Neutrophil (primary cell): ENCODE measurements around the gene PTPRD.

Source experiments
- H3K27ac ChIP-seq: fragments of 200-600 bp; sonication (generic); 2 replicates; pipeline ENCODE4 v1.5.1; 2016; ENCODE audit warnings: mild to moderate bottlenecking, moderate library complexity
- H3K27me3 ChIP-seq: fragments of 200-600 bp; sonication (generic); 2 replicates; pipeline ENCODE4 v1.6.0; 2016; ENCODE audit warnings: mild to moderate bottlenecking
- H3K36me3 ChIP-seq: fragments of 200-600 bp; sonication (generic); 2 replicates; pipeline ENCODE4 v1.5.1; 2017
- H3K4me1 ChIP-seq, 2 experiments: fragments of 200-600 bp in 1 of 2; sonication (generic) in 1 of 2; 1 replicate in 1 of 2; 2 replicates in 1 of 2; pipeline versions ENCODE4 v1.5.1 to v1.6.1; 2013 to 2016; ENCODE audit warnings: low read depth in 1 of 2, low read length in 1 of 2, mild to moderate bottlenecking in 1 of 2, moderate library complexity in 1 of 2; ENCODE audit not compliant: control insufficient read depth in 1 of 2, insufficient read depth in 1 of 2
- H3K4me3 ChIP-seq, 2 experiments: fragments of 200-600 bp in 1 of 2; sonication (generic) in 1 of 2; 1 replicate in 1 of 2; 2 replicates in 1 of 2; pipeline ENCODE4 v1.5.1; 2013 to 2016; ENCODE audit warnings: low read depth in 1 of 2, low read length in 1 of 2, mild to moderate bottlenecking in 1 of 2, moderate library complexity in 1 of 2
- H3K9me3 ChIP-seq: fragments of 200-600 bp; sonication (generic); 2 replicates; pipeline ENCODE4 v1.5.1; 2016
- CTCF ChIP-seq: fragments of 200-600 bp; sonication (generic); IDR thresholded peaks from 2 replicates; pipeline ENCODE4 v1.5.1; 2016; ENCODE audit warnings: antibody characterized with exemption

Gene PTPRD

GRCh38 chr9:9961934-9962333, 650.9 kb downstream of the PTPRD start:
- no peaks in the 10 kb centered on the region for H3K4me1 ChIP-seq
- H3K9me3 ChIP-seq: no peaks in the 10 kb centered on the region
- H3K4me3 ChIP-seq: no peak overlapping the region
- H3K27me3 ChIP-seq: no peaks in the 10 kb centered on the region
- no peaks in the 10 kb centered on the region for H3K36me3 ChIP-seq
- no peak overlapping the region for H3K27ac ChIP-seq
- TF ChIP-seq CTCF: no peak

GRCh38 chr9:9961487-9961886, 651.3 kb downstream of the PTPRD start:
- no peaks in the 10 kb centered on the region for H3K27me3 ChIP-seq
- H3K9me3 ChIP-seq: no peaks in the 10 kb centered on the region
- TF ChIP-seq CTCF: no peak
- H3K4me1 ChIP-seq: no peaks in the 10 kb centered on the region
- H3K4me3 ChIP-seq: no peak overlapping the region
- no peak overlapping the region for H3K27ac ChIP-seq
- no peaks in the 10 kb centered on the region for H3K36me3 ChIP-seq

- Histone ChIP-seq H3K9me3 (no peaks in the 10 kb centered on the region), H3K4me1 (no peaks in the 10 kb centered on the region), H3K4me3 (no peak overlapping the region), H3K36me3 (no peaks in the 10 kb centered on the region), H3K27me3 (no peaks in the 10 kb centered on the region), H3K27ac (no peak overlapping the region)
- TF ChIP-seq CTCF: no peak
Measured at GRCh38 chr9:9951556-9952160, 661.1 kb downstream of the PTPRD start.

- Histone ChIP-seq H3K27me3 (no peaks in the 10 kb centered on the region), H3K4me1 (no peaks in the 10 kb centered on the region), H3K9me3 (no peaks in the 10 kb centered on the region), H3K4me3 (no peak overlapping the region), H3K27ac (no peak overlapping the region), H3K36me3 (no peaks in the 10 kb centered on the region)
- no peak for TF ChIP-seq CTCF
Measured at GRCh38 chr9:9950813-9951212, 662.0 kb downstream of the PTPRD start.

- Histone ChIP-seq H3K27me3 (no peaks in the 10 kb centered on the region), H3K9me3 (no peaks in the 10 kb centered on the region), H3K4me3 (no peak overlapping the region), H3K27ac (no peak overlapping the region), H3K4me1 (no peaks in the 10 kb centered on the region), H3K36me3 (no peaks in the 10 kb centered on the region)
- no peak for TF ChIP-seq CTCF
Measured at GRCh38 chr9:9949978-9950377, 662.8 kb downstream of the PTPRD start.

- no peak overlapping the region for H3K27ac ChIP-seq
- H3K4me1 ChIP-seq: no peaks in the 10 kb centered on the region
- TF ChIP-seq CTCF: no peak
- H3K4me3 ChIP-seq: no peak overlapping the region
- no peaks in the 10 kb centered on the region for H3K36me3 ChIP-seq
- no peaks in the 10 kb centered on the region for H3K27me3 ChIP-seq
- H3K9me3 ChIP-seq: no peaks in the 10 kb centered on the region
Measured at GRCh38 chr9:9949368-9949767, 663.4 kb downstream of the PTPRD start.
